CD4-positive, alpha-beta memory T cell (primary cell): Measurements from ENCODE around the gene B9D2. TPM values are rescaled to one million over a fixed set of nuclear protein-coding genes. Genes with fewer than 3 reads are reported as not detected.
A peak's percentile ranks its signal among the peaks of the same experiment; 100 is the strongest.

Experiments
- CTCF ChIA-PET: fragments of 350-600 bp; sonication (Branson Sonifier 250); formaldehyde crosslinking; loops from one replicate; lab custom pipeline; 2021; ENCODE audit warnings: inconsistent platforms; ENCODE audit not compliant: partially characterized antibody; lab: Charles Lee
- POLR2A ChIA-PET: fragments of 350-600 bp; sonication (Branson Sonifier 250); formaldehyde crosslinking; loops from one replicate; lab custom pipeline; 2021; ENCODE audit not compliant: partially characterized antibody; lab: Charles Lee
- DNase-seq, 5 donors: peaks; one replicate each; pipeline versions ENCODE4 v3.0.0 to v3.0.0-alpha.2; 2020 to 2022; ENCODE audit warnings: mixed read lengths in 1 of 5
- H3K27ac ChIP-seq: one replicate; pipeline ENCODE4 v1.7.0; 2013; ENCODE audit warnings: low read depth, low read length
- H3K27me3 ChIP-seq: 2 replicates; pipeline ENCODE4 v1.7.0; 2013; ENCODE audit warnings: mild to moderate bottlenecking, low read length, moderate library complexity; ENCODE audit not compliant: insufficient read depth
- H3K36me3 ChIP-seq: 2 replicates; pipeline ENCODE4 v1.7.0; 2013; ENCODE audit warnings: mild to moderate bottlenecking, low read length, moderate library complexity; ENCODE audit not compliant: insufficient read depth
- H3K4me1 ChIP-seq: 2 replicates; pipeline ENCODE4 v1.7.0; 2013; ENCODE audit warnings: mild to moderate bottlenecking, low read length, moderate library complexity; ENCODE audit not compliant: insufficient read depth
- H3K4me3 ChIP-seq, 2 donors: one replicate each; pipeline ENCODE4 v1.7.0; 2013; ENCODE audit warnings: low read length in 2 of 2, mild to moderate bottlenecking in 1 of 2
- H3K9me3 ChIP-seq, 2 donors: one replicate each; pipeline ENCODE4 v1.7.0; 2013; ENCODE audit warnings: low read length in 2 of 2, control low read depth in 1 of 2; ENCODE audit not compliant: control insufficient read depth in 1 of 2
- H3K27ac Mint-ChIP-seq, 7 donors: one replicate each; pipeline ENCODE4 v1.8.0; 2020 to 2021; ENCODE audit warnings: mixed read lengths in 7 of 7, mild to moderate bottlenecking in 6 of 7, inconsistent platforms in 3 of 7, moderate library complexity in 3 of 7
- H3K27me3 Mint-ChIP-seq, 2 donors: one replicate each; pipeline ENCODE4 v1.8.0; 2020 to 2021; ENCODE audit warnings: mixed read lengths in 2 of 2
- H3K36me3 Mint-ChIP-seq, 2 donors: one replicate each; pipeline ENCODE4 v1.8.0; 2020 to 2021; ENCODE audit warnings: mixed read lengths in 2 of 2, inconsistent platforms in 1 of 2, mild to moderate bottlenecking in 1 of 2
- H3K4me1 Mint-ChIP-seq, 4 donors: one replicate each; pipeline ENCODE4 v1.8.0; 2020 to 2021; ENCODE audit warnings: mixed read lengths in 4 of 4, mild to moderate bottlenecking in 1 of 4
- H3K4me3 Mint-ChIP-seq, 8 donors: one replicate each; pipeline ENCODE4 v1.8.0; 2020 to 2021; ENCODE audit warnings: mixed read lengths in 8 of 8, mild to moderate bottlenecking in 7 of 8, moderate library complexity in 6 of 8, inconsistent platforms in 3 of 8
- H3K9me3 Mint-ChIP-seq, 8 donors: one replicate each; pipeline ENCODE4 v1.8.0; 2020 to 2021; ENCODE audit warnings: mixed read lengths in 8 of 8, mild to moderate bottlenecking in 5 of 8, inconsistent platforms in 3 of 8, moderate library complexity in 1 of 8
- intact Hi-C: fragments of 100-400 bp; cut with micrococcal nuclease; formaldehyde crosslinking; loops from one replicate; pipeline ENCODE4 v1.15.1; 2023
- polyA plus RNA-seq, 2 donors: library from polyadenylated mRNA; unstranded; fragments of 300-500 nt; fragmentation: Illumina TruSeq; gene quantifications; one replicate each; pipeline ENCODE4 v1.2.3, GENCODE V29; 2021
- total RNA-seq, 2 experiments: library from RNA; stranded (reverse); gene quantifications; one replicate each; pipeline ENCODE4 v1.2.3, GENCODE V29; 2021

Gene B9D2
- total and polyA plus RNA-seq, 4 experiments from 2014 or later: 11.6 to 22.4 (median 14.0) TPM

DNA sequence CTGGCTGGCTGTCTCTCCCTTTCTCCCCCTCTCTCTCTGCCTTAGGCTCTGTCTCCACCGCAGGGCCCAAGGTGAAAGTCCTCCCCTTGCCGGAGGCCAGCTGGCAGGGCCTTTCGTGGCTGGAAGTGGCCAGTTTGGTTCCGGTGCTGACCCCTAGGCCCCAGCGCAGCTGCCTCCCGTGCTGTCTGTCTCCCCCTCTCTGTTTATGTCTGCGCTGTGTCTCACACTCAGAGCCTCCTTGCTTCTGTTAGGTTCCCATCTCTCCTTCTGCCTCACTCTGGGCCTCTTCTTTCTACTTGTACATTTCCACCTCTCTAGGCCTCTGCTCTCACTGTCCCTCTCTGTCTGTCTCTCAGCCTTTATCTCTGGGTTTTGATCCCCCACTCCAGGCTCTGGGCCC is 40.9 kb downstream of the B9D2 start:
- Histone ChIP-seq H3K4me3 (no peak overlapping the region), H3K27ac (no peak overlapping the region), H3K27me3 (no peaks in the 10 kb centered on the region), H3K9me3 (no peaks in the 10 kb centered on the region), H3K36me3 (peaks cover 57% of the 10 kb centered on the region), H3K4me1 (peaks cover 28% of the 10 kb centered on the region)
- peak overlapping the region; percentile 73 to 89 (median 84) for H3K27ac Mint-ChIP-seq
- H3K36me3 Mint-ChIP-seq: peaks cover 14 to 69% of the 10 kb centered on the region in 2 donors
- no peak for DNase-seq
- H3K4me3 Mint-ChIP-seq: no peak overlapping the region
- intact Hi-C loops: no loop called here
- ChIA-PET CTCF (interaction anchor here (1.8 kb wide), 1 partner anchor 28 kb away, joined by 5 read pairs; no protein-coding TSS in a partner anchor), POLR2A (interaction anchor here (7.8 kb wide), 1 partner anchor 31 kb away, joined by 136 read pairs; the partner anchor contains the start of gene TGFB1)
- H3K27me3 Mint-ChIP-seq: no peaks in the 10 kb centered on the region
- H3K9me3 Mint-ChIP-seq: peaks cover 0 to 6% (median 0%) of the 10 kb centered on the region in 8 donors
- H3K4me1 Mint-ChIP-seq: peaks cover 19 to 76% (median 32%) of the 10 kb centered on the region in 4 donors

DNA sequence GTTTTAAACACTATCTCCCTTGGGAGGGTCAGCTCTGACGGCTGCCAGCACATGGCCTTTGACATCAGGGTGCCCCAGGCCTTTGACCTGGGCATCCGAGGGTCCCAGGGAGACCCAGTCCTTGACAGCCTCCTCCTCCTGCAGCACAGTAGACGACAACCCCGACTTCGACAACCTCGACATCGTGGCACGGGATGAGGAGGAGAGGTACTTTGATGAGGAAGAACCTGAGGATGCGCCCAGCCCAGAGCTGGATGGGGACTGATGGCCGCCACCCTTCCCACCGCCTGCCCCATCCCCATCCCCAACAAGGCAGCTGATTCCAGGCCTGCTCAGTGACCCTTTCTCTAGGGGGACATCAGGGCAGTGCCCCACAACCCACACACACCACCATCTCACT is 41.5 kb downstream of the B9D2 start:
- Mint-ChIP-seq H3K27me3 (no peaks in the 10 kb centered on the region), H3K27ac (peak overlapping the region in 6 of 7 donors; percentile 73 to 89 (median 85)), H3K4me3 (peak overlapping the region in 1 of 8 donors; percentile 25), H3K36me3 (peaks cover 18 to 71% of the 10 kb centered on the region in 2 donors), H3K9me3 (peaks cover 0 to 5% (median 0%) of the 10 kb centered on the region in 8 donors), H3K4me1 (peaks cover 16 to 76% (median 29%) of the 10 kb centered on the region in 4 donors)
- intact Hi-C loops: no loop called here
- no peak for DNase-seq
- Histone ChIP-seq H3K36me3 (peaks cover 57% of the 10 kb centered on the region), H3K9me3 (no peaks in the 10 kb centered on the region), H3K27me3 (no peaks in the 10 kb centered on the region), H3K4me1 (peaks cover 22% of the 10 kb centered on the region), H3K4me3 (no peak overlapping the region), H3K27ac (no peak overlapping the region)
- POLR2A ChIA-PET: interaction anchor here (1.0 to 1.4 kb wide), 5 partner anchors 19 to 60 kb away, joined by 3 to 14 read pairs (median 3); partner anchors contain the start of gene B9D2
- CTCF ChIA-PET: interaction anchor here (1.0 to 1.8 kb wide), 3 partner anchors 26 to 77 kb away, joined by 3 to 5 read pairs (median 3); no protein-coding TSS in a partner anchor

DNA sequence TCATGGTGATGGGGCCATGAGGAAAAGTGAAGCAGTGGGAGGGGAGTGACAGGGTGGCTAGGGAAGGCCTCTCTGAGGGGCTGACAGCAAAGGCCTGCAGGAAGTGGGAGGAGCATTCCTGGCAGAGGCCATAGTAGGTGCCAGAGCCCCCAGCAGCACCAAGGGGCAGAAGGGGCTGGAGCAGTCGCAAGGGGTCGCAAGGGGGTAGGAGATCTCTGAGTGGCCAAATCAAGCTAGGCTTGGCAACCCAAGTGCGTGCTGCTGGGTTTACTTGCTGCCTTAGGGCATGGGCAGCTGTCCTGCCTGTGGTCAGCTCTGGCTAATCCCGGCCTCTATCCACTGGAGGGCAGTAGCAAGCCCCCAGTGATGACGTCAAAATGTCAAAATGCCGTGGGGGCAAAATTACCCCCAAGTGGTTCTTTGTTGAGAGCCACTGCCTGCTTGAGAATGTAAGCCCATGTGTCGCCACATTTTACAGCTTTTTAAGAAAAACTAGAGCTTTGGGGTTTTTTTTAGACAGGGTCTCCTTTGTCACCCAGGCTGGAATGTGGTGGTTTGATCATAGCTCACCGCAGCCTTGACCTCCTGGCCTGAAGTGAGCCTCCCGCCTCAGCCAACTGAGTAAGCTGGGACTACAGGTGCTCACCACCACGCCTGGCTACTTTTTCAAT is 42.2 kb downstream of the B9D2 start:
- H3K9me3 Mint-ChIP-seq: peaks cover 0 to 5% (median 0%) of the 10 kb centered on the region in 8 donors
- peaks cover 25 to 74% of the 10 kb centered on the region in 2 donors for H3K36me3 Mint-ChIP-seq
- intact Hi-C loops: no loop called here
- Histone ChIP-seq H3K27me3 (no peaks in the 10 kb centered on the region), H3K9me3 (no peaks in the 10 kb centered on the region), H3K36me3 (peaks cover 64% of the 10 kb centered on the region), H3K4me1 (peaks cover 15% of the 10 kb centered on the region), H3K4me3 (no peak overlapping the region), H3K27ac (no peak overlapping the region)
- H3K4me1 Mint-ChIP-seq: peaks cover 17 to 76% (median 29%) of the 10 kb centered on the region in 4 donors
- H3K27ac Mint-ChIP-seq: peak overlapping the region in 4 of 7 donors; percentile 10 to 87 (median 37)
- peak overlapping the region in 1 of 8 donors; percentile 29 for H3K4me3 Mint-ChIP-seq
- H3K27me3 Mint-ChIP-seq: no peaks in the 10 kb centered on the region
- DNase-seq: peak in 1 of 5 donors; percentile 35
- POLR2A ChIA-PET: interaction anchor here (1.0 to 1.4 kb wide), 5 partner anchors 19 to 59 kb away, joined by 3 to 14 read pairs (median 3); partner anchors contain the start of gene B9D2
- CTCF ChIA-PET: interaction anchor here (1.0 to 1.8 kb wide), 4 partner anchors 15 to 76 kb away, joined by 3 to 5 read pairs (median 4); no protein-coding TSS in a partner anchor

DNA sequence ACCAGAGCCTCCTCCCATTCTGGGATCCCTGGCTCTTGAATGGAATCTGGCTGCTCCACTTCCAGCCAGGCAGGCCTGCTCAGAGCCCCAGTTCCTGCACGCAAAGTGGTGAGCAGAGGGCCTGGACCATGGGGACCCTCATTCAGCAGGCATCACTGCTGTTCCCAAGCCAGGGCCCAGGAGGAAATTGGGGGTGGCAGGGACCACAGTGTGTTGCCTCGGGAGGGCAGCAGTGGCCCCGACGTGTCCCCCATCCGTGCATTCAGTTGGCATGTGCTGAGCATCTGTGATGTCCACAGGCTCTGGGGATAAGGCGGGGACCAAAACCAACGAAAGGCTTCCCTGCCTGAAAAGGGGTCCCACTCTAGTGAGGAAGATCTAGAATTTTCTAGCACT is 42.7 kb downstream of the B9D2 start:
- intact Hi-C loops: no loop called here
- ChIA-PET POLR2A (interaction anchor here (1.0 to 2.1 kb wide), 4 partner anchors 31 to 43 kb away, joined by 3 to 14 read pairs (median 6); partner anchors contain the start of gene B9D2), CTCF (interaction anchor here (1.0 to 1.8 kb wide), 3 partner anchors 14 to 30 kb away, joined by 3 to 5 read pairs (median 4); no protein-coding TSS in a partner anchor)
- Histone ChIP-seq H3K27me3 (no peaks in the 10 kb centered on the region), H3K4me3 (no peak overlapping the region), H3K9me3 (no peaks in the 10 kb centered on the region), H3K36me3 (peaks cover 68% of the 10 kb centered on the region), H3K27ac (no peak overlapping the region), H3K4me1 (peaks cover 10% of the 10 kb centered on the region)
- no peak overlapping the region for H3K4me3 Mint-ChIP-seq
- H3K4me1 Mint-ChIP-seq: peaks cover 13 to 76% (median 24%) of the 10 kb centered on the region in 4 donors
- peaks cover 0 to 5% (median 0%) of the 10 kb centered on the region in 8 donors for H3K9me3 Mint-ChIP-seq
- H3K36me3 Mint-ChIP-seq: peaks cover 28 to 76% of the 10 kb centered on the region in 2 donors
- peak overlapping the region in 3 of 7 donors; percentile 10 to 87 (median 62) for H3K27ac Mint-ChIP-seq
- H3K27me3 Mint-ChIP-seq: no peaks in the 10 kb centered on the region
- peak in 1 of 5 donors; percentile 37 for DNase-seq

GRCh38 chr19:41320568-41320967 is 43.4 kb downstream of the B9D2 start:
- Histone ChIP-seq H3K27me3 (no peaks in the 10 kb centered on the region), H3K4me3 (no peak overlapping the region), H3K27ac (no peak overlapping the region), H3K9me3 (no peaks in the 10 kb centered on the region), H3K36me3 (peaks cover 71% of the 10 kb centered on the region), H3K4me1 (peaks cover 4% of the 10 kb centered on the region)
- no peak overlapping the region for H3K4me3 Mint-ChIP-seq
- peak overlapping the region in 5 of 7 donors; percentile 10 to 69 (median 43) for H3K27ac Mint-ChIP-seq
- H3K36me3 Mint-ChIP-seq: peaks cover 32 to 79% of the 10 kb centered on the region in 2 donors
- H3K4me1 Mint-ChIP-seq: peaks cover 14 to 78% (median 24%) of the 10 kb centered on the region in 4 donors
- ChIA-PET CTCF (no interaction called here), POLR2A (interaction anchor here (1.3 to 2.1 kb wide), 3 partner anchors 32 to 57 kb away, joined by 3 to 10 read pairs (median 5); partner anchors contain the start of gene HNRNPUL1)
- H3K9me3 Mint-ChIP-seq: peaks cover 0 to 5% (median 0%) of the 10 kb centered on the region in 8 donors
- no peaks in the 10 kb centered on the region for H3K27me3 Mint-ChIP-seq
- intact Hi-C loops: no loop called here
- DNase-seq: peak in 1 of 5 donors; percentile 22

DNA sequence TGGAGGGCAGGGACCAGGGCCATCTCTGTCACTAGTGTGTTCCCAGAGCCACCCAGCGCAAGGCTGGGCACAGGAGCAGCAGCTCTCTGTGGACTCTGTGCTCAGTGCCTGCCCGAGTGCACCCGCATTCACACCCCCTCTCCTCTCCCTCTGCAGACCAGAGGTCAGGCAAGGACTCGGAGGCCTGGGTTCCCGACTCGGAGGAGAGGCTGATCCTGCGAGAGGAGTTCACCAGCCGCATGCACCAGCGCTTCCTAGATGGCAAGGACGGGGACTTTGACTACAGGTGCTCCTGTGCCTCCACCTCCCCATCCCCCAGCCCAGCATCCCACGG is 43.8 kb downstream of the B9D2 start:
- Mint-ChIP-seq H3K36me3 (peaks cover 32 to 79% of the 10 kb centered on the region in 2 donors), H3K4me3 (peak overlapping the region in 1 of 8 donors; percentile 25), H3K27ac (peak overlapping the region in 4 of 7 donors; percentile 69 to 87 (median 70)), H3K9me3 (peaks cover 0 to 5% (median 0%) of the 10 kb centered on the region in 8 donors), H3K27me3 (no peaks in the 10 kb centered on the region), H3K4me1 (peaks cover 14 to 74% (median 22%) of the 10 kb centered on the region in 4 donors)
- peak in 1 of 5 donors; percentile 39 for DNase-seq
- Histone ChIP-seq H3K9me3 (no peaks in the 10 kb centered on the region), H3K36me3 (peaks cover 71% of the 10 kb centered on the region), H3K27me3 (no peaks in the 10 kb centered on the region), H3K4me3 (no peak overlapping the region), H3K4me1 (peaks cover 3% of the 10 kb centered on the region), H3K27ac (no peak overlapping the region)
- POLR2A ChIA-PET: interaction anchor here (0.7 to 2.1 kb wide), 4 partner anchors 8 to 56 kb away, joined by 3 to 10 read pairs (median 4); partner anchors contain the start of gene HNRNPUL1
- CTCF ChIA-PET: interaction anchor here (1.2 kb wide), 1 partner anchor 11 kb away, joined by 3 read pairs; no protein-coding TSS in a partner anchor
- intact Hi-C loops: no loop called here
